A673 (cell line): ENCODE measurements around the gene CCDC33. TPM values are rescaled to one million over a fixed set of nuclear protein-coding genes. Genes with fewer than 3 reads are reported as not detected.
A peak's percentile ranks its signal among the peaks of the same experiment; 100 is the strongest.

Experiments
- BruUV-seq: library from RNA; stranded (reverse); fragments of 400-500 nt; replicated peaks from 2 replicates; lab custom pipeline; 2021; lab: Mats Ljungman, UMichigan
- CTCF ChIA-PET: fragments of 300-600 bp; sonication (Branson Sonifier 250); formaldehyde crosslinking; loops from one replicate; lab custom pipeline; 2022; ENCODE audit warnings: antibody characterized with exemption; lab: Charles Lee
- POLR2A ChIA-PET: fragments of 300-600 bp; sonication (Branson Sonifier 250); formaldehyde crosslinking; loops from one replicate; lab custom pipeline; 2022; ENCODE audit warnings: antibody characterized with exemption; ENCODE audit not compliant: low non-redundant PET; lab: Charles Lee
- DNase-seq: peaks from one replicate; pipeline ENCODE4 v3.0.0-alpha.2; 2015; ENCODE audit warnings: low spot score
- H3K27ac ChIP-seq: fragments of 200-600 bp; sonication (generic); 2 replicates; pipeline ENCODE4 v1.5.1; 2016; ENCODE audit warnings: mixed run types, low read depth, mild to moderate bottlenecking, mixed read lengths, antibody characterized with exemption, low read length; ENCODE audit not compliant: poor library complexity, severe bottlenecking
- H3K27me3 ChIP-seq: fragments of 200-600 bp; sonication (generic); replicated peaks from 2 replicates; pipeline ENCODE4 v1.6.1; 2017; ENCODE audit warnings: mixed run types, low read depth, mild to moderate bottlenecking, mixed read lengths, antibody characterized with exemption, low read length; ENCODE audit not compliant: insufficient read depth, poor library complexity
- H3K36me3 ChIP-seq: fragments of 200-600 bp; sonication (generic); 2 replicates; pipeline ENCODE4 v1.6.1; 2016; ENCODE audit warnings: mixed run types, mild to moderate bottlenecking, mixed read lengths, antibody characterized with exemption, low read length; ENCODE audit not compliant: insufficient read depth, poor library complexity, severe bottlenecking
- H3K4me1 ChIP-seq: fragments of 200-600 bp; sonication (generic); 2 replicates; pipeline ENCODE4 v1.6.1; 2017; ENCODE audit warnings: mixed run types, mild to moderate bottlenecking, mixed read lengths, antibody characterized with exemption, low read length; ENCODE audit not compliant: insufficient read depth, poor library complexity, severe bottlenecking
- H3K4me3 ChIP-seq: fragments of 200-600 bp; sonication (generic); 2 replicates; pipeline ENCODE4 v1.5.1; 2016; ENCODE audit warnings: low read depth, mixed run types, mild to moderate bottlenecking, mixed read lengths, low read length; ENCODE audit not compliant: poor library complexity, severe bottlenecking
- H3K9me3 ChIP-seq: fragments of 200-600 bp; sonication (generic); 2 replicates; pipeline ENCODE4 v1.6.1; 2016; ENCODE audit warnings: mixed run types, low read depth, mild to moderate bottlenecking, mixed read lengths, antibody characterized with exemption, low read length; ENCODE audit not compliant: poor library complexity, severe bottlenecking
- EZH2 ChIP-seq: fragments of 200-600 bp; sonication (generic); IDR thresholded peaks from 2 replicates; pipeline ENCODE4 v1.6.1; 2017; ENCODE audit warnings: borderline replicate concordance, low read depth, mild to moderate bottlenecking, mixed read lengths, antibody characterized with exemption, low read length; ENCODE audit not compliant: poor library complexity, severe bottlenecking
- intact Hi-C: fragments of 100-400 bp; cut with micrococcal nuclease; formaldehyde crosslinking; loops from one replicate; pipeline ENCODE4 v1.10.0; 2022; ENCODE audit not compliant: unreplicated experiment
- total RNA-seq: library from RNA; stranded (reverse); gene quantifications from 2 replicates; pipeline ENCODE4 v1.2.3, GENCODE V29; 2021
- TF ChIP-seq, protein P1 (sequence below): fragments of 300-800, 200-600 bp; sonication (generic); conservative IDR thresholded peaks from 2 replicates; pipeline ENCODE4 v1.5.1; 2017; ENCODE audit warnings: low read depth, mild to moderate bottlenecking, antibody characterized with exemption, low read length, moderate library complexity, mixed read lengths

CCDC33 gene
- total RNA-seq, 1 experiment from 2014 or later = not detected

DNA sequence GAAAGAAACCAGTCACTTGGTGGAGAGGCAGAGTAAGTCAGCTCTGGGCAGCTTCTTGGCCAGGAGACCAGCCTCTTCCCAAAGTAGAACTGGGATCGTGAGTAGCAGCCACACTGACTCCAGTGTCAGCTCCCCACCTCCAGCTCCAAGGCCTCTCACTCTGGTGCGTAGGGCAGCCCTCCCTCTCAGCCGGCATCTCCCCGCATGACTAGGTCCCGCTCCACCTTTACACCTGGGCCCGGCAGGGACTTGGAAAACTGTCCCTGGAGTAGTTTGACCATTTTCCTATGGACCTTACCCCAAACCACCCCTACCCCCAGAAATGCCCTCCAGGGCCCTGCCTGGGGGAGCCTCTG lies 36.9 kb upstream of the CCDC33 start:
- Histone ChIP-seq H3K9me3 (no peaks in the 10 kb centered on the region), H3K27ac (no peak overlapping the region), H3K36me3 (no peaks in the 10 kb centered on the region), H3K4me3 (no peak overlapping the region), H3K4me1 (peaks cover 50% of the 10 kb centered on the region), H3K27me3 (no peaks in the 10 kb centered on the region)
- CTCF ChIA-PET = no interaction called here
- DNase-seq = no peak
- POLR2A ChIA-PET = no interaction called here
- intact Hi-C loops = no loop called here
- no TSS peak for BruUV-seq
- TF ChIP-seq, protein P1, sequence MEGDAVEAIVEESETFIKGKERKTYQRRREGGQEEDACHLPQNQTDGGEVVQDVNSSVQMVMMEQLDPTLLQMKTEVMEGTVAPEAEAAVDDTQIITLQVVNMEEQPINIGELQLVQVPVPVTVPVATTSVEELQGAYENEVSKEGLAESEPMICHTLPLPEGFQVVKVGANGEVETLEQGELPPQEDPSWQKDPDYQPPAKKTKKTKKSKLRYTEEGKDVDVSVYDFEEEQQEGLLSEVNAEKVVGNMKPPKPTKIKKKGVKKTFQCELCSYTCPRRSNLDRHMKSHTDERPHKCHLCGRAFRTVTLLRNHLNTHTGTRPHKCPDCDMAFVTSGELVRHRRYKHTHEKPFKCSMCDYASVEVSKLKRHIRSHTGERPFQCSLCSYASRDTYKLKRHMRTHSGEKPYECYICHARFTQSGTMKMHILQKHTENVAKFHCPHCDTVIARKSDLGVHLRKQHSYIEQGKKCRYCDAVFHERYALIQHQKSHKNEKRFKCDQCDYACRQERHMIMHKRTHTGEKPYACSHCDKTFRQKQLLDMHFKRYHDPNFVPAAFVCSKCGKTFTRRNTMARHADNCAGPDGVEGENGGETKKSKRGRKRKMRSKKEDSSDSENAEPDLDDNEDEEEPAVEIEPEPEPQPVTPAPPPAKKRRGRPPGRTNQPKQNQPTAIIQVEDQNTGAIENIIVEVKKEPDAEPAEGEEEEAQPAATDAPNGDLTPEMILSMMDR = no peak
- TF ChIP-seq EZH2 = no peak

DNA sequence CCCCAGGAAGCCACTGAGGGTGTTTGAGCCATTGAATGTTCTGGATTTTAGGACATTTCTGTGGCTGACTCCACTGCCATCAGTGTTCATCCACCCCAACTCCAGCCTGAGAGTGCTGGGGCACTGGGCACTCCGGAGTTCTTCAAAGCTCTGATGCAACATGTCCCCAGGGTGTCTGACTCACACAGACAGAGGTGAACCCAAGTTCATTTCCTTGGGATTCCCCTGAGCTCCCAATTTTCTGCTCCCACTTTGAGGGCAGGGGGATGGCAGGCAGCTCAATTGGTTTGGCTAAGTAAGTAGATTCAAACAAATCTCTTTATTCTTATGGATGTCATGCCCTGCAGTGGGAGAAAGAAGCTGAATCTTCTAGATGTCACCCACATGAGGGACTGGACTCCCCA lies 35.7 kb upstream of the CCDC33 start:
- peaks cover 50% of the 10 kb centered on the region for H3K4me1 ChIP-seq
- TF ChIP-seq, protein P1 = no peak
- TF ChIP-seq EZH2 = no peak
- no peak overlapping the region for H3K27ac ChIP-seq
- H3K4me3 ChIP-seq = no peak overlapping the region
- ChIA-PET POLR2A (no interaction called here), CTCF (no interaction called here)
- peak; percentile 68 for DNase-seq
- H3K9me3 ChIP-seq = no peaks in the 10 kb centered on the region
- H3K36me3 ChIP-seq = no peaks in the 10 kb centered on the region
- BruUV-seq = no TSS peak
- intact Hi-C loops = no loop called here
- no peaks in the 10 kb centered on the region for H3K27me3 ChIP-seq

DNA sequence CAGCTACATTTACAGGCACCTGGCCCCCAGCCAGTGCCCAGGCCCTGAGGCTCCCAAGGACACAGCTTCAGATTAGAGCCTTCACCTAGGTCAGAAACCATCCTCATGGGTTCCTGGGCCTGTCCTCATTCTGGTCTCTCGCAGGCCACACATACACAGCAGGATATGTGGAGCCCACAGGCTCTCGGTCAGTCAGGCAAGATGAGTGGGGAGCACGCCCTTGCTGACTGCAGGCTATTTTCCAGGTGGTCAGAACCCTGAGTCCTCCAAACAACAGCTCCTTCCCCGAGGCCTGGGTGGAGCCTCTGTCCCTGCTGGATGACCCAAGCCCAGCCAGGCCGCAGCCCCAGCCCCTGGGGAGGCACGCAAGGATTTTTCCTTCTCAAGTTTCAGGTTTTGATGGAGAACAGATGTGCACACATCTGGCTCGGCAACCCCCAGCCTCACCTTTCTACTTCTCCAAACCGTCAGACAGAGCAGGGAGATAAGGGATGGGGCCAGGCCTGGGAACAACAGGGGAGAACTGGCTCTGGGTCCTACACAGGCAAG lies 35.2 kb upstream of the CCDC33 start:
- CTCF ChIA-PET = no interaction called here
- H3K27ac ChIP-seq = no peak overlapping the region
- POLR2A ChIA-PET = no interaction called here

More for the DNA sequence above, 35.2 kb upstream of the CCDC33 start:
- no TSS peak for BruUV-seq
- intact Hi-C loops = no loop called here
- peaks cover 47% of the 10 kb centered on the region for H3K4me1 ChIP-seq
- TF ChIP-seq, protein P1 = no peak
- TF ChIP-seq EZH2 = no peak
- no peak overlapping the region for H3K4me3 ChIP-seq
- no peaks in the 10 kb centered on the region for H3K9me3 ChIP-seq
- no peaks in the 10 kb centered on the region for H3K36me3 ChIP-seq
- no peak for DNase-seq
- no peaks in the 10 kb centered on the region for H3K27me3 ChIP-seq
